GM19328 (cell line): ENCODE measurements around the gene KCNN1.

ENCODE experiments used
- ATAC-seq: cut with Tn5 transposase; IDR thresholded peaks from one replicate; pipeline ENCODE4 v1.9.1; 2021; ENCODE audit warnings: mild to moderate bottlenecking, moderate library complexity; ENCODE audit not compliant: unreplicated experiment

Gene KCNN1

GRCh38 chr19:17946965-17947784 lies 19.7 kb upstream of the KCNN1 start:
- peak; percentile 19 for ATAC-seq

DNA sequence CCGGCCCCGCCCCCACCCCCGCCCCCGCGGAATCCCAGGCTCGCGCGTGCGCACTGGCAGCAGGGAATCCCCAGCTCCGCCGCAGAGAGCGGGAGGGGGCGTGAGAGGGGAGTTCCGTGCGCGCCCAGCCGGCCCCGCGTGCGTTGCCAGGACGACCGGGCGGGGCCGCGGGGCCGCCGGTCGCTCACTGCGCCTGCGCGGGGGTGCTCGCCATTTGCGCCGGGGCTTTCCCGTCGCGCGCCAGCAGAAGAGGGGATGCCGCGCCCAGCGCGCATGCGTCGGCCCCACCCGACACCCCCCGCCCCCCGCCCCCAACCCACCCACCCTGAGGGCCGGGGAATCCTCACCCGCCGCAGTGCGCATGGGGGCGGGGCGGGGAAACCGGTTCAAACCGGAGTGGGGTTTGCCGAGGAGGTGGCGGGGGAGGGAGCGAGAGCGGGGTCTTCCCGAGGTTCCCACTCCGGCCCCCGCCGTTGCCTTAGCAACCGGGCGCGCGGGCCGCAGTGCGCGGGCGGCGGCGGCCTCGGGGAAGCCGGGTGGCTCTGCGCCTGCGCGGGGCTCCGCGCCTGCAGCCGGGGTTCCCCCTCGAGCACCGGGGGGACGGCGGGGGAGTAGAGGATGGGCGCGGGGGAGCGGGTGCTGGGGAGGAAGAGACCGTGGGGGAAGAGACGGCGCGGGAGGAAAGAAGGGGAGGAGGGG lies 18.9 kb upstream of the KCNN1 start:
- peak; percentile 76 for ATAC-seq

GRCh38 chr19:17948514-17948900 lies 18.4 kb upstream of the KCNN1 start:
- ATAC-seq = no peak

DNA sequence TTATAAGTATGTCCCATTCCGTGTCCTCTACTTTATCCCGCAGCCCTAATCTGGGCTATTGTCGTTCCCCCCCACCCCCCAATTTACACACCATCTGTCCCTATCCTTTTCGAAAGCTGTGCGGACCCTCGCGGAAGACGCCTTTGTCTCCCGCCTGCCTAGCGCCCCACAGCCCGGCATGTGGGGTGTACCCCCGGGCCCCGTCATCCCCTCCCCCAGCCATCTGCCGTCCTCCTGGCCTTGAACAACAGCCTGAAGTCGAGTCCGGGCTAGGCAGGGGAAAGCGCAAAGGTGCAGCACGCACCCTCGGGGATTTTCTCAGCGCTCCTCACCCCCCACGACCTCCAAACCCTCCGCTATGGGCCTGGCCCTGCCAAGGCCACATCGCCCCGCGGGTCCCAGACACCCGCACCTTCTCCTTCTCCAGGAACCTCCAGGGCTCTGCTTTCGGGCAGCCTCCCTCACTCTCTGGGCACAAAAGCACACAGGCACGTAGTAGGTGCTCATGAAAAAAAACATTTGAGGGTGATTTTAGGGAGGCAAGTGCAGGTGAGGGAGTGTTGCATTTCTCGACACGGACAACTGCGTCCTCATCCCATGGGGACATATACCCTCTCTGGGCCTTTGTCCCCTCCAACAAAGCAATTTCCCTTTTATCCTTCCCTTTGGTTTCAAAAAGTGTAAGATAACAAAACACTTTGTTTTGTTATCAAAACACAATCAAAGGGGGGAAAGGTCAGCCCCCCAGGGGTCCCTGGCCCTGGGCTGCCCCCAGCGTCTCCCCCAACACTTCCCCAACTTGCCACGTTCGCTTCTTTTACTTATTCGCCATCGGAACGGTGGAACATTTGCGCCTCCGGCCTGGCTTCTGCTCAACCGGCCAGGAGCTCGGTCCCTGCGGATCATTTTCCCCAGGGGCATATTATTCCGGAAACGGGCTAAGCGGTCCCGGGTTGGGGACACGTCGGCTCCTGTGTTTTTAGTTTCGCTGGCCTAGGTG lies 17.7 kb upstream of the KCNN1 start:
- no peak for ATAC-seq

- no peak for ATAC-seq
These were observed 17.0 kb upstream of the KCNN1 start for GRCh38 chr19:17949956-17950309.

- ATAC-seq = no peak
These were observed 16.4 kb upstream of the KCNN1 start for GRCh38 chr19:17950310-17951156.

DNA sequence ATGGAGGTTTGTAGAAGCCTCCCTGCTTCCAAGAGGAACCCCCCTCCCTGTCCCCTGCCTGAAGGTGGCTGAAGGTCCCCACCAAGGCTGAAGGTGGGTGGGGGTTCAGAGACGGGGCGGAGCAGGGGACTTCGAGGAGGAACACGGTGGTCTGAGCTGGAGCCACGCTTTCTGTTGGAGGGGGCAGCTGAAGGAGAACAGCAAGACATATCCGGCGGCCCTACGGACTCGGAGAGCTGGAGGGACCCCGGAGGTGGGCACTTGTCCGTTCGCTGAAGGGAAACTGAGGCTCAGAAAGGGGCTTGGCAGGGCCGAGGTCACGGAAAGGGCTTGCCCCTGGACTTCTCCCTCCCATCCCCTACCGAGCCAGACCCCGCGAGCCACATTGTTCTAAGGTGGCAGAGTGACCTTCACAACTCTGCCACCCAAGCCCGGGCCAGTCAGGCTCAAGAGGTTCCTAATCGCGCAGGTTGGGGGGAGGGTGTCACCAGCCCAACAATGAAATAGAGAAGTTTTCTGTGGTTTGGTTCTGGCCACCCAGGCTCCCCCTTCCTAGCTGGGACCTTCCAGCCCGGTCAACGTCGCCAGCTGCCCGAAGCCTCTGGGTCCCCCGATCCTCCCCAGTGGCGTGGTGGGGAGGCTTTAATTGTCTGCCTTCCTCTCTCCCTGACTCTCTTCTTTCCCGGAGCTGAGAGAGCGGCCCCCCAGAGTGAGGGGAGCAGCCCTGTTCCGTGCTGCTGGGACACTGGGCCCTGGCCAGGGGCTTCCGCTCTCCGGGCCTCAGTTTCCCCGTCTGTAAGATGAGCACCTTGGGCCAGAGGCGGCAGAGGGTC lies 15.5 kb upstream of the KCNN1 start:
- ATAC-seq = no peak

DNA sequence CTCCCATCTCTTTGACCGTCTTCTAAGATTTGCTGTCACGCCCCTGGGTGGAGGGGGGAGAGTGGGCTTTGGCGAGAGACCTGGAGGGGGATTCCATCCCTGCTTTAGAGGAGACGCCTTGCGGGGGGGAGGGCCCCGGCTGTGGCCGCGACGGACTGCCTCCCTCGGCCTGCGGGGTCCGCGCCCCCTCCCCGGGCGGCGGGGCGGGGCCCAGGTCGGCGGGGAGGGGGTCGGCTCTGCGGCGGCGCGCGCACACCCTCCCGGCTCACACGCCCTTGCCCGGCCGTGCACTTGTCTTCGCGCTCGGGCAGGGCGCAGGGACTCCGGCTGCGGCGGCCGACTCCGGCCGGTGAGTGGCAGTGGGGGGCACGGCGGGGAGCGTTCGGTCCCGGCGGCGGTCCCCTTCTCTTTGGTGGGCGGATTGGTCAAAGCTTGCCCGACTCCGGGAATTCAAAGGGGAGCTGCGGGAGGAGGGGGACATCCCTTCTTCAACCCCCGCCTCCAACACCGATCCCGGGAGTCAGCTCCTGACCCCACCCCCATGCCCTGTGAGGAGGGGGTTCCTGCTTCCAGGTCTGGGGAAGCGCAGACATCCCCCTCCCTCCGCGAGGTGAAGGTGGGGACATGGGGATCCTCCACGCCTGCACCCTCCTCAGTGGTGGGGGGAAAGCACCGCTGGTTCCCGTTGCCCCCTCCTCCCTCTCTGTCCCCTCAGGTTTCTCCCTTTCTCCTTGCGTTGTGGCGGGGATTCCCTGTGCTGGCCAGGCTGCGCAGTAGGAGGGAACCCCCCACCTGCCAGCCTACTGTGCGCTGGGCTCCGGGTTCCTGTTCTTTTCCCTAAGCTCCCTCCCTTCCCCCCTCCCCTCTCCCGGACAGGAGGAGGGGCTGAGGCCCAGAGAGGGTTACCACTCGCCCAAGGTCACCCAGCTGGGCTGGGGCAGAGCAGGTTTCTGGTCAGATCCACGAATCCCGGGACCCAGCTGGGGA lies 14.6 kb upstream of the KCNN1 start:
- ATAC-seq = no peak

DNA sequence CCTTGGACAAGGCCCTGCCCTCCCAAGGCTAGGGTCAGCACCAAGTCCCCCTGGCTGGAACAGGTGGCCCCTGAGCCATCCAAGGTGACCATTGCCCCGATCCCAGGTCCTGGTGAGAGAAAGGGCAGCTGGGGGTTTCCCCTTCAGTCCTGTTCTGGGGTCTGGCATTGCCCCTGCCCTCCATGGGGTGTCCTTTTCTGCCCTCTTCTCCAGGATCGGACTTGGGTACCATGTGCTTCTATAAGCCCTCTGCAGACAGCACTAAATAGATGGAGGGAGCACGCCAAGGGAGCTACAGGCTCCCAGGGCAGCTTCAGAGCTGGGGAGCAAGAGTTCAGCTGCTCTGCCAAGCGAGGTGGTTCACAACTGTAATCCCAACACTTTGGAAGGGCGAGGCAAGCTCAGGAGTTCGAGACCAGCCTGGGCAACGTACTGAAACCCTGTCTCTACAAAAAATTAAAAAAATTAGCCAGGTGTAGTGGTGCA lies 13.5 kb upstream of the KCNN1 start:
- no peak for ATAC-seq

GRCh38 chr19:17953869-17954268 lies 13.0 kb upstream of the KCNN1 start:
- ATAC-seq = no peak

DNA sequence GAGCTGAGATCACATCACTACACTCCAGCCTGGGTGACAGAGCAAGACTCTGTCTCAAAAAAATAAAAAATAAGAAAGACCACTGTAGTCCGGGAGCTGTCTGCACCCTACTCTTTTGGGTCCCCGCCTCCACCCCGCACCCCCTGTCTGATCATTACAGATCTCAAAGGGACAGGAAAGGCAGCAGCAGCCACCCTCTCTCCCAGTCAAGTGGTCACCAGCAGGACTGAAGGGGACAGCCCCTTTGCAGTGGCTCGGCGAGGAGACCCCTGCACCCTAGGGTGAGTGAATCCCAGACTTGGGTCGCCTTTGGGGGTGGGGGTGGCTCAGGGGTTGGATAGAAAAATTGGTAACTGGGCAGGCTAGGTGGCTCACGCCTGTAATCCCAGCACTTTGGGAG lies 12.5 kb upstream of the KCNN1 start:
- no peak for ATAC-seq

GRCh38 chr19:17957149-17957849 lies 9.6 kb upstream of the KCNN1 start:
- ATAC-seq = no peak

GRCh38 chr19:17957885-17958284 lies 9.0 kb upstream of the KCNN1 start:
- ATAC-seq = no peak

GRCh38 chr19:17963936-17964691 lies 2.8 kb upstream of the KCNN1 start:
- no peak for ATAC-seq

DNA sequence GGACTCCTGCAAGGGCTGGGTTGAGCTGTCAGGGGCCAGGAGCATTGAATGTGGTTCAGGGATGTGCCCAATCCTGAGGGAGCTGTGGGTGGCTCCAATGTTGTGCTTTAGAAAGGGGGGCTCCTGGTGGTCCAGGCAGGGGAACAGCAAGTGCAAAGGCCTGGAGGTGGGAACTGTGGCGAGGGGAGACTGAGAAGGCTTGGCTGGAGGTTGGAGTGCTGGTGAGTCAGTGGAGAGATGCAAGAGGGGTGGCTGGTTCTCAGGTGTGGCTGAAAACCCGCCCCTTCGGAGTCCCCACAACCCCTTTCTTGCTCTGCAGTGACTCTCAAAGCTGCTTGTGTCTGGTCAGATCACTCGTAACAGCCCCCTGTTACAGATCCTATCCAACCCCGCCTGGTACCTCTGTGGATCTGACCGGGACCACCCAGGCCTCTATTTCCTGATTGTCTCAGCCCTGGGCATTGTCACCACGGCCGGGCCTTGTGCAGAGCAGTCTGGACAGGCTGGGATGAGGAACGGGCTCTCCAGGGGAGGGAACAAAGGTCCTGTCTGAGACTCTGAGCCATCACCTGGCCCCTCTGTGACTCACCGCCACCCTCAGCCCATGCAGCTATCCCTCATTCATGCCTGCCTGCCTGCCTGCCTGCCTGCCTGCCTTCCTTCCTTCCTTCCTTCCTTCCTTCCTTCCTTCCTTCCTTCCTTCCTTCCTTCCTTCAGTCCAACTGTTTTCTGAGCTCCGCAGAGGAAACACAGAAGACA lies 1.4 kb upstream of the KCNN1 start:
- ATAC-seq = no peak

DNA sequence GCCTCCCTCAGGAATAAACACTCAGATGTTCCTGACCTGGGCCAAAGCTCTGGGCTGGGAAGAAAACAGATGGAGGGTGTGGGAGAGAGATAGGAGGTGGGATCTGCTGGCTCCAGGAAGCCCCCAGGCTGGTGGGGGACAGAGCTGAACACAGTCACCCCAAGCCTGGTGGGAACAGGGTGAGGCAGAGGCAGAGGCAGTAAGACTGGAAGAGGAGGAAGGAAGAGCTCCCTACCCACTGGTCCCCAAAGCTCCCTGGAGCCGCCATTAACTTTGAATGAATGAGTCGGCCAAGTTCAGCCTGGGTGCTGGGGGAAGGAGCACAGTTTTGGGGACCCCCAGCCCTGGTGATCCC lies 801 bp upstream of the KCNN1 start:
- no peak for ATAC-seq
